ENCODE data around the gene STX5. TPM values are rescaled to one million over a fixed set of nuclear protein-coding genes. Genes with fewer than 3 reads are reported as not detected.
A peak's percentile ranks its signal among the peaks of the same experiment; 100 is the strongest.

STX5 gene
- total RNA-seq, 2 donors from 2014 or later, result 36.9 to 37.3 TPM

DNA sequence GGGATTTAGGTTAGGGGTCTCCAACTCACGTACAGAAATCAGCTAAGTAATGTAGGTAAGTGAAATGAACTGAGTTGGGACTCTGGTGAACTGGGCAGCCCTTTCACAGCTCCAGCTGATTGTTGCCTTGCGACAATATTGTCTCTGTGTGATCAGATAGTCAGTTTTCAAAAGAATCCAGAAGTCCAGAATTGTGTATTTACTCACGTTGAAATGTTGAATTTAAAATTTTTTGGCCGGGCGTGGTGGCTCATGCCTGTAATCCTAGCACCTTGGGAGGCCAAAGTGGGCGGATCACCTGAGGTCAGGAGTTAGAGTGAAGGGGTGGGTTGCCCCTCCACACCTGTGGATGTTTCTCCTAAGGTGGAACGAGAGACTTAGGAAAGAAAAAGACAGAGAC lies 26.4 kb upstream of the STX5 start:
- Mint-ChIP-seq H3K27me3 (ENCODE audit: insufficient read depth) (no peaks in the 10 kb centered on the region), H3K9me3 (no peaks in the 10 kb centered on the region), H3K4me1 (peaks cover 48% of the 10 kb centered on the region), H3K4me3 (peak overlapping the region; percentile 100), H3K27ac (peak overlapping the region; percentile 92), H3K36me3 (ENCODE audit: low read depth) (peaks cover 35% of the 10 kb centered on the region)
- Histone ChIP-seq H3K27ac (ENCODE audit: low read depth, low read length) (no peak overlapping the region), H3K4me1 (ENCODE audit: control insufficient read depth, insufficient read depth, low read length) (peaks cover 5% of the 10 kb centered on the region), H3K9me3 (ENCODE audit: control insufficient read depth, low read length) (no peaks in the 10 kb centered on the region), H3K9ac (ENCODE audit: extremely low read depth, low read length, poor library complexity, severe bottlenecking) (peak overlapping the region; percentile 100), H3K36me3 (ENCODE audit: control insufficient read depth, insufficient read depth, low read length) (peaks cover 31% of the 10 kb centered on the region), H3K27me3 (ENCODE audit: control insufficient read depth, insufficient read depth, low read length, poor library complexity, severe bottlenecking) (no peaks in the 10 kb centered on the region), H3K4me3 (ENCODE audit: low read length) (peak overlapping the region; percentile 96)
- no peak for DNase-seq
- TF ChIP-seq, protein P1, sequence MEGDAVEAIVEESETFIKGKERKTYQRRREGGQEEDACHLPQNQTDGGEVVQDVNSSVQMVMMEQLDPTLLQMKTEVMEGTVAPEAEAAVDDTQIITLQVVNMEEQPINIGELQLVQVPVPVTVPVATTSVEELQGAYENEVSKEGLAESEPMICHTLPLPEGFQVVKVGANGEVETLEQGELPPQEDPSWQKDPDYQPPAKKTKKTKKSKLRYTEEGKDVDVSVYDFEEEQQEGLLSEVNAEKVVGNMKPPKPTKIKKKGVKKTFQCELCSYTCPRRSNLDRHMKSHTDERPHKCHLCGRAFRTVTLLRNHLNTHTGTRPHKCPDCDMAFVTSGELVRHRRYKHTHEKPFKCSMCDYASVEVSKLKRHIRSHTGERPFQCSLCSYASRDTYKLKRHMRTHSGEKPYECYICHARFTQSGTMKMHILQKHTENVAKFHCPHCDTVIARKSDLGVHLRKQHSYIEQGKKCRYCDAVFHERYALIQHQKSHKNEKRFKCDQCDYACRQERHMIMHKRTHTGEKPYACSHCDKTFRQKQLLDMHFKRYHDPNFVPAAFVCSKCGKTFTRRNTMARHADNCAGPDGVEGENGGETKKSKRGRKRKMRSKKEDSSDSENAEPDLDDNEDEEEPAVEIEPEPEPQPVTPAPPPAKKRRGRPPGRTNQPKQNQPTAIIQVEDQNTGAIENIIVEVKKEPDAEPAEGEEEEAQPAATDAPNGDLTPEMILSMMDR (conservative IDR thresholded peaks at IDR 0.05), result no peak
- 27 to 40% methylated on average over 7 of the region's 7 CpGs for WGBS, 2 experiments (ENCODE audit: insufficient coverage in 1 of 2, insufficient read length in 1 of 2)

GRCh38 chr11:62857541-62857982 lies 25.7 kb upstream of the STX5 start:
- Histone ChIP-seq H3K4me1 (ENCODE audit: control insufficient read depth, insufficient read depth, low read length) (peaks cover 5% of the 10 kb centered on the region), H3K9ac (ENCODE audit: extremely low read depth, low read length, poor library complexity, severe bottlenecking) (peak overlapping the region; percentile 100), H3K27ac (ENCODE audit: low read depth, low read length) (no peak overlapping the region), H3K36me3 (ENCODE audit: control insufficient read depth, insufficient read depth, low read length) (peaks cover 37% of the 10 kb centered on the region), H3K9me3 (ENCODE audit: control insufficient read depth, low read length) (no peaks in the 10 kb centered on the region), H3K4me3 (ENCODE audit: low read length) (peak overlapping the region; percentile 96), H3K27me3 (ENCODE audit: control insufficient read depth, insufficient read depth, low read length, poor library complexity, severe bottlenecking) (no peaks in the 10 kb centered on the region)
- TF ChIP-seq, protein P1 (conservative IDR thresholded peaks at IDR 0.05), result no peak
- H3K27ac Mint-ChIP-seq, result peak overlapping the region; percentile 92
- H3K4me3 Mint-ChIP-seq, result peak overlapping the region; percentile 100
- no peak for DNase-seq
- peaks cover 42% of the 10 kb centered on the region for H3K36me3 Mint-ChIP-seq (ENCODE audit: low read depth)
- no peaks in the 10 kb centered on the region for H3K9me3 Mint-ChIP-seq
- peaks cover 53% of the 10 kb centered on the region for H3K4me1 Mint-ChIP-seq
- WGBS, 2 experiments (ENCODE audit: insufficient coverage in 1 of 2, insufficient read length in 1 of 2), result 30 to 43% methylated on average over 2 of the region's 2 CpGs
- H3K27me3 Mint-ChIP-seq (ENCODE audit: insufficient read depth), result no peaks in the 10 kb centered on the region

GRCh38 chr11:62856333-62856895 lies 24.6 kb upstream of the STX5 start:
- peaks cover 5% of the 10 kb centered on the region for H3K4me1 ChIP-seq (ENCODE audit: control insufficient read depth, insufficient read depth, low read length)

More at GRCh38 chr11:62856333-62856895, 24.6 kb upstream of the STX5 start:
- Histone ChIP-seq H3K4me3 (ENCODE audit: low read length) (peak overlapping the region; percentile 96), H3K9me3 (ENCODE audit: control insufficient read depth, low read length) (no peaks in the 10 kb centered on the region), H3K9ac (ENCODE audit: extremely low read depth, low read length, poor library complexity, severe bottlenecking) (peak overlapping the region; percentile 100), H3K36me3 (ENCODE audit: control insufficient read depth, insufficient read depth, low read length) (peaks cover 44% of the 10 kb centered on the region), H3K27ac (ENCODE audit: low read depth, low read length) (peak overlapping the region; percentile 88), H3K27me3 (ENCODE audit: control insufficient read depth, insufficient read depth, low read length, poor library complexity, severe bottlenecking) (no peaks in the 10 kb centered on the region)
- WGBS, 2 experiments (ENCODE audit: insufficient coverage in 1 of 2, insufficient read length in 1 of 2), result 1 to 2% methylated on average over 20 of the region's 20 CpGs
- peak overlapping the region; percentile 100 for H3K27ac Mint-ChIP-seq
- H3K27me3 Mint-ChIP-seq (ENCODE audit: insufficient read depth), result no peaks in the 10 kb centered on the region
- H3K9me3 Mint-ChIP-seq, result no peaks in the 10 kb centered on the region
- TF ChIP-seq, protein P1 (conservative IDR thresholded peaks at IDR 0.05), result no peak
- peaks cover 53% of the 10 kb centered on the region for H3K36me3 Mint-ChIP-seq (ENCODE audit: low read depth)
- no peak for DNase-seq
- H3K4me3 Mint-ChIP-seq, result peak overlapping the region; percentile 100
- peaks cover 56% of the 10 kb centered on the region for H3K4me1 Mint-ChIP-seq
